GM11168 (cell line): ENCODE measurements around the gene ANAPC7.
"Not testable (repeated sequence)": the region's sequence is repeated elsewhere in the genome, so short reads cannot be mapped to it uniquely, and the experiment has no call there.

Source experiments
- in situ Hi-C: fragments of 300-500 bp; cut with MboI; formaldehyde crosslinking; loops from one replicate; pipeline ENCODE4 v1.12.0; 2022; ENCODE audit warnings: low sequenced_read_pairs; ENCODE audit not compliant: unreplicated experiment

The ANAPC7 gene

DNA sequence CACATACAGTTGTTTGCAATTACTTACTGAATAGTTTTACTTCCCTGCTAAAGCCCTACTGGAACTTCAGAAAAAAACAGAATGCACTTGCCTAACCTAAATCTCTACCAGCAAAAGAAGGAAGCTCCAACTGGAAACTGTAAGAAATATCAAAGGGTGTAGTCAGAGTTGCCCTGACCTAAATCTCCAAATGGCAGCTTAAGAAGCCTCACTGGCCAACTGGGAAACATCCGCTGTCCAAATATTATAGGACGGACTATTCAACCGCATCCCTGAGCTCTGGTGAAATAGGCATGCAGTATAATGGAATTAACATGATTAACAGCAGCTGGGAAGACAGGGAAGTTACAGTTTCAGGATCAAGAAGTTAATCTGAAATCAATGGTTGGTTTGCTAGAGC, 24.3 kb downstream of the ANAPC7 start:
- in situ Hi-C loops = no loop called here

DNA sequence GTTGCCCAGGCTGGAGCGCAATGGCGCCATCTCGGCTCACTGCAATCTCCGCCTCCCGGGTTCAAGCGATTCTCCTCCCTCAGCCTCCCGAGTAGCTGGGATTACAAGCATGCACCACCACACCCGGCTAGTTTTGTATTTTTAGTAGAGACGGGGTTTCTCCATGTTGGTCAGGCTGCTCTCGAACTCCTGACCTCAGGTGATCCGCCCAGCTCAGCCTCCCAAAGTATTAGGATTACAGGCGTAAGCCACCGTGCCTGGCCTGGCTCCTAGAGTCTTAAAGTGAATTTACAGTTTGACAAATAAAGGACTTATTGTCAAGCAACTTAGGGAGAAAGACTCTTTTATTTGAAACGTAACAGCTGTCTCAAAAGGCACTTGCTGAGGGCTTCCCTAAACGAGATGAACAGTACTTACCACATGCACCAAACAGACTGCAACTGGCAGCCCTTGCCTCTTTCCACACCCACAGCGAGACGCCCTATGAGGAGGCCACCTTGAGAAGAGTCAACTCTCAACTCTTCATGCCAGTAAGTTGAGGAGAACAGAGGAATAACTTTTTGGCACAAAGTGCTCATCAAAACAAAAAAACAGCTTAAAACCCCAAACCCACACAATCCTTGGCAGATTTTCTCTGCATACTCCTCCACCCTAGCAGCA, 25.2 kb downstream of the ANAPC7 start:
- in situ Hi-C loops = not testable (repeated sequence)

DNA sequence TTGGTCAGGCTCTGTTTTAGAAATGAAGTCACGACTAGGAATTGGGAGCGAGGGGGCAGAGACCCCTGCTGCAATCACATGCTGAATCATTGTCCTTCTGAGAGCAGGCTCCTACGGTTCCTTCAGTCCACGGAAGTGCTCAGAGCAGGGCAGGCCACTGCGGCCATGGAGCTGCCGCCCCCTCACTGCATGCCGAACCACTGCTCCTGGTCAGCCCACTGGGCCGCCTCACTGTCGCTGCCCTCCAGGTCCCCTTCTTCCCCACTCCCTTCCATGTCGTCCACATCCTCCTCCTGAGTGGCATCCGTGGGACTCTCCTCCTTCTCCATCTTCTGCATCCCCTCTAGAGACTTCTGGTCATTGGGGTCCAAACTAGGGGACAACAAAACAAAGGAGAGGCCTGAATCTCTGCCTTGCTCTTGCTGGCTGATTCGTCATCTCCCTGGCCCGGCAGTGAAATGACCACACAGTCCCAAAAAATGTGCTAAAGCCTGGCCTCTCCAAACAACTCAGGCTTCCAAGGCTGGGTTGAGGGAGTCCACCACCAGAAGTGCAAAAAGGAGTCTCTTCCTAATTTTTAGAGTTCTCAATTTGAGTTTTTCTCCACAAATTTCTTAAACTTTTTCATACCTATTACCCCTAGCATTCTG, 29.4 kb downstream of the ANAPC7 start:
- in situ Hi-C loops = no loop called here

DNA sequence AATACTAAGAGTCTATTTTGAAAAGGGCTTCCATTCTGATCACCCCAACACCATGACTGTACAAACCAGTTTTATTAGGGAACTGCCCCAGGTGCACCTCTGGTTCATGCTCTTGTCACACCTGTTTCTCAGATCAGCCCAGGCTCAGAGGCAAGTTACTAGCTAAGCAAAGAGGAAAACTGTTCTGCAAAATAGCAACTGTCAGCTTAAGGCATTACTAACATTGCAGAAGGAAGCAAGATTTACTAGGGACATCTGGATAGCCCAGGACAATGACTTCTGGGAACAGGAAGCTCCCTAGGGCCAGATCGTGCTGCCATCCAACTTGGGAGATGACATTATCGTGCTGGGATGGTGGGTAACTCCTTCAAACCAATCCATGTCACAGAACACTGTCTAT, 30.1 kb downstream of the ANAPC7 start:
- in situ Hi-C loops = no loop called here

DNA sequence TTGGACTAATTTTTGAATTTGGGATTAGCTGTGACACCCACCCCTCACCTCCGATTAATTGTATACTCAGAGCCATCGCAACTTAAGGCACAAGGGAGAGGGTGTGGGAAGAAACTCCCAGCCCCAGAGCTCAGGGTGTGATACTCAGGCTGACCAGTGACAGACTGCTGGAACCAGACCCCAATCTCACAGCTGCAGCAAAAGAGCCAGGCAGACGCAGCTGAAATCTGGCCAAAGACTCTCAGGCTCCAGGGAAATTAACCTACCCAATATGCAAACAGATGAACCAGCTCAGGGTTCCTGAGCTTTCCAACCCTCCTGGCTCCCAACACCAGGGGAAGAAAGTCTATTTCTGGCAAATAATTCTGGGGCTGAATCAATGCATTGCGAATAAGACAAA, 30.5 kb downstream of the ANAPC7 start:
- in situ Hi-C loops = no loop called here

DNA sequence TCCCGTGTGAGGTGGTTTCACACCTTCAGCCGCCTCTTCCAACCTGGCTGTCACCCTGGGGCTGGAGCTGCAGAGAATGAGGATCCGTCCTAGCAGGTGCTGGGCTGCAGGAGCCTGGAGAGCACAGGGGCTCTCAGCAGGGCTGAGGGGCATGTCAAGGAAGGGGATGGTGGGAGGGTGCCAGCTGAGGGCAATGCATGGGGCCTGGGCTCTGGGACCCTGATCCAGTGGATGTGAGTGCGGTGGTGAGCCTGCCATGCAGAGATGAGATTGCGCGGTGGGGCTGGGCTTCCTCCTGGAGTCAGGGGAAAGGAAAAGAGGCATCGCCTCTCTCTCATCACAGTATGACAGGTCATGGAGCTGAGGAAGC, 31.5 kb downstream of the ANAPC7 start:
- in situ Hi-C loops = no loop called here

DNA sequence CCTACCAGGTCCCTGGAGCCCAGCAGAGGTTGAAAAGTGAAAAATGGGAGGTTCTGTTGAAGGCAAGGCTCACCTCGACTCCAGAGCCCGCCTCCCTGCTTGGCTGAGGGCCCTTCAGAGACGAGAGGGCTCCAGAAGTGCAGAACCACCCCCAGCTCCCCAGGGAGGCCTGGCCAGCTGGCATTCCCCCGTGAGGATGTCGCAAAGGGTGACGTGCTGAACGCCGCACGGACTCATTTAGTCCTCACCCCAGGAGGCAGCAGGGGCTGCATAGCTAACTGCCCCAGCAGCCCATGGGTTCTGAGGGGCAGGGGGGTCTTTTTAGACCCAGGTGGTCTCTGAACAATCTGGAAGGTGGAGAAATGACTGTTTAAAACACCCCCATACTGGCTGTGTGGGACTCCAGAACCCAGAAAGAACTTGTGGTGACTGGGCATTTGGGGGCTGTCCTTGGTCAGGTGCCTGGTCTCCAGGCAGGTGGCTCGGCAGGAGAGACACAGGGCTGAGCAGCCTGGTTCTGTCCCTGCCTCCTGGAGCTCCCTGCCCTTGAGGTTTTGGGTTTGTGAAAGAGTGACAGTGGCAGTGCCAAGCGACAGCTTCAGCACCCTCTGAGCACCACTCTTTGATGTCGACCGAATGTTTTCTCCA, 32.0 kb downstream of the ANAPC7 start:
- in situ Hi-C loops = no loop called here

DNA sequence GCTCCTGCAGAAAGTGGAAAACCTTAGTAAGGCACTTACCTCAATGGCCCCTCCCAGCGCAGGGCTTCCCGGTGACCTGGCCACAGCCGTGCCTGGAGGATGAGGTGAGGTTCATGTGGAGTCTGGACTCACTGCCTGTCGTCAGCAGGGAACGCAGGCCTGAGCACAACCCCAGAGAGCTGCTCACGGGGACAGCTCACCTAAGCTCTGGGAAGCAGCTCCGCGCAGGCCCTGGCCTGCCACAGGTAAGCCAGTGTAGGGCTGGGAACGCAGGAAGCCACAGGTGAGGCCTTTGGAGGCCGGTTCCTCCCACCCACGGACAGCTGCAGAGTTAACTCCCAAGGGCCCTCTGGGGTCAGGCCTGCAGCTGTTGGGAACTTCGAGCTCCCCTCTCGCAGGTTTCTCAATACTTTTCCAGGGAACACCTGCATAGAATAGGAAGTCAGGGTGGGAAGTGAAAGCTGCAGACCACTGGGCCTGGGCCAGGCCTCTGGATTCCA, 32.7 kb downstream of the ANAPC7 start:
- in situ Hi-C loops = no loop called here

DNA sequence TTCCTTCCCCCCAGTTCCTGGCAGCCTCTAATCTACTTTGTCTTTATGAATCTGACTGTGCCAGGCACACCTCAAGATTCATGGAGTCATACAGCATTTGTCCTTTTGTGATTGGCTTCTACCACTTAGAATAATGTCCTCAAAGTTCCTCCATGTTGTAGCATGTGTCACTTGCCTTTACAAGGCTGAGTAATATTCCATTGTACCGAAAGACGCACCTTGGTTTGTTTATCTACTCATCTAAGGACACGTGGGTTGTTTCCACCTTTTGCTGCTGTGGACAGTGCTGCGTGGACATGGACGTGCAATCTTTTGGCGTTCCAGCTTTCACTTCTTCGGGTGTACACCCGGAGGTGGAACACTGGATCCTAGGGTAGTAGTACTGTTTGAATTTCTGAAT, 33.5 kb downstream of the ANAPC7 start:
- in situ Hi-C loops = no loop called here

DNA sequence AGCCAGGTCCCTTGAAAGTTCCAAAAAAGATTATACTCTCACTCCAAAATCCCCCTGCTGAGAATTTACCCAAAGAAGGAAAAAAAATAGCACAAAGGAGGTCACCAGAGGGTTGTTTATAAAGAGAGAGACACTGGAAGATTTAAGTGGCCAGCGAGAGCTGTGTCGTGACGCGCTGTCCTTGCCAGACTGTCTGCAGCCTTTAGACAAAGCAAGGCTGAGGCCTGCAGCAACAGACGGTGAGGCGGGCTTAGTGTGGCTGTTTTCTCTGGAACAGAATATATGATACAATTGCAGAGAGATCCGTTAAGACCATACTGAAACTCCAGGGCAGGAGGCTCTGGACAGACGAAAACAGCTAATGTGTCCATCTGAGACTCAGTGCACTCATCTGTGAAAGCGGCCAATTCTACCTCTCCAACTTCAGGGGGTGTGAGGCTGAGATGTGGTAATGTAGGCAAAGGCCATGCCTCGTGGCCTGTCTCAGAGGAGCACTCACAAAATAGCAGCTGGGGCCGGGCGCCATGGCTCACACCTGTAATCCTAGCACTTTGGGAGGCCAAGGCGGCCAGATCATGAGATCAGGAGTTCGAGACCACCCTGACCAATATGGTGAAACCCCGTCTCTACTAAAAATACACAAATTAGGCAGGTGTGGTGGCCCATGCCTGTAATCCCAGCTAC, 36.2 kb downstream of the ANAPC7 start:
- in situ Hi-C loops = no loop called here

DNA sequence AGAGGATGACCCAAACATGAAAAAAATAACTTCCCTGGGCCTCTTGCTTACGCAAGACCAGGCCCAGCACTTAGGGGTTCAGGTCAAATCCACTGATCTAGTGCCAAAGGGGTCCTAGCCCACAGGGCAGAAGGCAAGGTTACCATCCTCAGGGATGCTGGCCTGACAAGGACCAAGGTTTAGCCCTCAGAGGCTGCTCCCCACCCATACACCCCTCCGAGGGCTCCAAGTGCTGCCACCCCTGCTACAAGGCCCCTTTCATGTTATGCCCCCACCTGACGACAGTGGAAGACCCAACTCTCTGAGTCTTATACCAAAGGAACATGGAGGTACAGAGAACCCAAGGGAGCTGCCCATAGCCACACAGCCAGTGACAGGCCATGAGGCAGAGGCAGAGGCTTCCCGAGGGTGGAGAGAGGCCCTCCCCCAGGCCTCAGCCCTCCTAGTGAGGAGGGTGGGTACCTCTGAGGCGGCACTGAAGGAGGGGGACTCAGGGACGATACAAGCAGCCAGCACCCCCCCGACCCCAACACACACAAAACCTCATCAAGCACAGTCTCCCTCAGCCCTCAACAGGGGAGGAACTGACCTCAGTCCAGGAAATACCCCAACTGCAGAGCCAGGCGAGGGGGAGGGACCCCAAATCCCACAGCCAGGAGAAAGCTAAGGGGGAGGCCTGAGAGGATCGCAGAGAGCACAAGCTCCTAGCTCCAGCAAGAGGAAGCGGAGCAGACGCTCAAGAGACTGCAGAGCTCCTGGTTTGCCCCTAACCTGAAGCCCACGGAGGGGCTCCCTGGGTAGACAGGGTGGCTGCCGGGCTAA, 37.0 kb downstream of the ANAPC7 start:
- in situ Hi-C loops = no loop called here

DNA sequence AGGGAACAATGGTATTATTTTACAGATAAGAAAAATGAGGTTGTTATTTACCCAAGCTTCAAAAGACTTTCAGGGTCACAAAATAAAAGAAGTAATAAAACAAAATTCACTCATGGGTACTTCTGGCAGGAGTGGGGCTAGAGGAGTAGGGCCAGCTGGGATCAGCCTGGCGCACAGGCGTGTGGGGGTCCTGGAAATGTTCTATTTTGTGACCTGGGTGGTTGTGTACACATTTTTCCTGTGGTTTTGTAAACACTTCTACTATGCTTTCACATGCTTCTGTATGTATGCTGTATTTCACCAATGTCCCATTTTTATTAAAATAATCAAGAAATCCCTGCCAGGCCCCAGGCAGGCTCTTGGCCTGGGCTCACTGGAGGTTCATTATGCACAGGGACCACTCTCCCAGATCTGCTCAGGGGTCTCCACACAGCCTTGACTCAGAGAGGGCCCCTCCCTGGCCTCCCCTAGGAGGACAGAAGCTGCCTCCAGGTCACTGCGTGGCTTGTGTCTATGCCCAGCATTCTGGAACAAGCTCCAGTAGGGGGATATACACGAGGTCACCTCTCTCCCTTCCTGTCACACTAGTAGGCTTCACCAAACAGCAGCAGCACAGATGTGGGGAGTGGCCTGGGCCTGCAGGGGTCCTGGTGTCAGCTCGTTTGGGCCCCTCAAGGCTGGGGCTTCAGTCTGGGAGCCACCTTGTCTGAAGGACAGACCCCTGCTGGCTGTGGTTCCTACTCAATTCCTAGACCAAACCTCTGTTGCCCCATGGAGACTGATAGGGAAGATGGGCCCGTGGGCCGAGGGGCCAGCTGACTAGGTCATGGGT, 37.8 kb downstream of the ANAPC7 start:
- in situ Hi-C loops = no loop called here

DNA sequence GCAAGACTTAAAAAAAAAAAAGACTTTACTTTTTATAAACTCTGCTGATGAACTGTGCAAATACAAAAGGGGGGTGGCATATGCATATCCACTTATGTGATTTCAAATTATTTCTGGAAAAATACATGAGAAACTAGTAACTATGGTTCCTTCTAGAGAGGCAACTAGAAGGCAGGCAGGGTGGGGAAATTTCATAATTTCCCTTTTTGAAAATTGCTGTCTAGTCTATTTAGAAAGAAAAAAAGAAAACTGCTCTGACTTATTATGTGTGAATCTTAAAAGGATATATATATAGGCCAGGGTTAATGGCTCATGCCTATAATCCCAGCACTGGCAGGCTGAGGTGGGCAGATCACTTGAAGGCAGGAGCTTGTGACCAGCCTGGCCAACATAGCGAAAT, 42.3 kb downstream of the ANAPC7 start:
- in situ Hi-C loops = no loop called here

DNA sequence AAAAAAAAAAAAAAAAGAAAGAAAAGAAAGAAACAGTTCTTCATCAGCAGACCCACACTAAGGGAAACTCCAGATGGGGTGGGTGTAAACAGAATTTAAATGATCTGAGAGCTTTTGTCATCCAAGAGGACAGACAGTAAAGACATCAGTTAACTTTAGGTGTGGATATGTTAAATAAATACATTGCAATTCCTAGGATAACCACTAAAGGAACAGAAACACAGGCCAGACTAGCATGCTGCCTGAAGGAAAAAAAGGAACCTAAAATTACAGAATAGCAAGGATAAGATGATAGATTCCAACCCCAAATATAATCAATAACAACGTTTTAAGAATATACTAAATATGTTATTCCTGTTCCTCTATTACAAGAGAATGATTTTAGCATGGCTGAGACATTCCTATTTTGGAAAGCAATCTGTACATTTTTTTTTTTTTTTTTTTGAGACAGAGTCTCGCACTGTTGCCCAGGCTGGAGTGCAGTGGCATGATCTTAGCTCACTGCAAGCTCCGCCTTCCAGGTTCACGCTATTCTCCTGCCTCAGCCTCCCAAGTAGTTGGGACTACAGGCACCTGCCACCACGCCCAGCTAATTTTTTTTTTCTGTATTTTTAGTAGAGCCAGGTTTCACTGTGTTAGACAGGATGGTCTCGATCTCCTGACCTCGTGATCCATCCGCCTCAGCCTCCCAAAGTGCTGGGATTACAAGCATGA, 45.0 kb downstream of the ANAPC7 start:
- in situ Hi-C loops = not testable (repeated sequence)

DNA sequence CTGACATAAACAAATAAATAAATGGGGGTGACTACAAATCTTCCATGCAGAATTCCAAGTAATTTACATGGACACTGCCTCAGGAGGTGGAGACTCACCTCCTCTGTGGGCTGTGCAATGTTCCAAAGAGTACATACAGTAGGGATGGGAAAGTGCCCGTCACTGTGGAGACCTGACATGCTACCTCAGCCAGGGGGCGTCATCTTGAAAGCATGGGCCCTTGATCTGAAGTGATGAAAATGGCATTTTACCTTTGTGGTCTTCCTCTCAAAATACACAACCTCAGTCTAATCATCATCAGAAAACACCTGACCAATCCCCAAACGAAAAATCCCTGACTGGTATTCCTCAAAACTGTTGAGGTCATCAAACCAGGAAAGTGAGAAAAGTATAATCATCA, 48.4 kb downstream of the ANAPC7 start:
- in situ Hi-C loops = no loop called here

DNA sequence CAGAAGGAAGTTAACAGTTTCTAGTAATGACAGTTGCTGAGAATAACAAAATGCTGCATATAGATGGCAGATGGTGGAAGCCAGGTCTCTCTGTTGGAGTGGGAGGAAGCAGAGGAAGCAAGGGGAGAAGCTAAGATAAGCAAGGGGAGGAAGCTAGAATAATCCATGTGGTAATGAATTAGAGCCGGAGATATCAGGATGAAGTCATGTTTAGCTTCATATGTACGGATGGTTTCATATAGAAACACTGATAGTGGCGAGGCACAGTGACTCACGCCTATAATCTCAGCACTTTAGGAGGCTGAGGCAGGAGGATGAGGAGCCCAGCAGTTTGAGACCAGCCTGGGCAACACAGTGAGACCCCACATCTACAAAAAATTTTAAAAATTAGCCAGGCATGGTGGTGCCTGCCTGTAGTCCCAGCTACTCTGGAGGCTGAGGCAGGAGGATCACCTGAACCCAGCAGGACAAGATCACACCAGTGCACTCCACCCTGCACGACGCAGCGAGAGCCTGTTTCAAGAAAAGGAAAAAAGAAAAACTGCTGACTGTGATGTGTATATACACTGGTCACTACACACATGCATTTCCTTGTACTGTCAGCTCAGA, 49.2 kb downstream of the ANAPC7 start:
- in situ Hi-C loops = no loop called here

DNA sequence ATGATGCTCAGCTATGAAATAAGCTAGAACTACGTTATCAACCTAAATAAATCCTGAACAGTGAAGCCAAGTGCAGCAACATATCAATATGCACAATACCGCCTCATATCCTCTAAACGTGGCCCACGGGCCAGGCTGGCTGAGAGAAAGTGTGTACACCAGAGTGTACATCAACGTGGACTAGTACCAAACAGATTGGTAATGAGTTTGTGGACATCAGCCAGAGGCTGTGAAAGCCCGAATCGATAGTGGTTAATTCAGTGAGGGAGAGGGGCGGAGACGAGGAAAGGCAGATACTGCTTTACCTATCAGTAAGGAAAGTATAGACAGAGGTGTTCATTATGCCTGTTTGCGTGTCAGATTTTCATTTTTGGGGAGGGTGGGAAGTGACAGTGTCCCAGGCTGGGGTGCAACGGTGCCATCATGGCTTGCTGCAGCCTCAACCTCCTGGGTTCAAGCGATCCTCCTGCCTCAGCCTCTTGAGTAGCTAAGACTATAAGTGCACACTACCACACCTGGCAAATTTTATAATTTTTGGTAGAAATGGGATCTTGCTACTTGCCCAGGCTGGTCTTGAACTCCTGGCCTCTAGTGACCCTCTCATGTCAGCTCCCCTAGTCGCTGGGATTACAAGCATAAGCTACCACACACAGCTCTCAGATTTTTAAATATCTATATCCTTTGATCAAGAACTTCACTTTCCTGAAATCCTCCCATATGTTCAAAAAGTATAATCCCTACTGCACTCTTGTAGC, 50.1 kb downstream of the ANAPC7 start:
- in situ Hi-C loops = no loop called here

DNA sequence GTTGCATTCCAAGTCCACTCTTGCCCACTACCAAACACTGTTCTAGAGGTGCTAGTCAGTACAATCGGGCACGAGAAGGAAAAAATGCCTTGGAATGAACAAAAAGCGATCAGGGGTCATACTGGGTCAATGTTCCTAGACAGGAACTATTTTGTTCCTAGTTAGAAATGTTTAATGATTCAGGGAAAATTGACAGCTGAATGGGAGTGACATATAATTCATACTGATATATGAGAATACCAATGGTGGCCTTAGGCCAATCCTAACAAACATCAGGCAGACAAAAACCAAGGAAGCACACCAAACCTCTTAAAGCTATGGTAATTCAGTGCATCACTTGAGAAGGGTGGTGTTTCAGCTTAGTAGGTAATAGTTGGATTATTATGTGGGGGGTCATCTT, 51.1 kb downstream of the ANAPC7 start:
- in situ Hi-C loops = no loop called here
